Measurements from ENCODE around the gene PHEX.

GRCh38 chrX:21993265-21993664, 38.9 kb upstream of the PHEX start:
- TF ChIP-seq CTCF (IDR thresholded peaks at IDR 0.05) = no peak
- no peak for TF ChIP-seq POLR2AphosphoS5 (IDR thresholded peaks at IDR 0.05)
- TF ChIP-seq POLR2A (IDR thresholded peaks at IDR 0.05) = no peak

All from stomach (tissue), 4 donors.